AG09309 (cell line): ENCODE measurements around the gene MAMDC4.

Source experiments
- DNase-seq: peaks from one replicate; pipeline ENCODE4 v3.0.0-alpha.2; 2010; ENCODE audit warnings: low read depth
- H3K4me3 ChIP-seq: 2 replicates; pipeline ENCODE4 v1.5.1; 2011; ENCODE audit warnings: mild to moderate bottlenecking, low read depth, low read length, moderate library complexity; ENCODE audit not compliant: control insufficient read depth
- TF ChIP-seq, protein P1 (sequence below): IDR thresholded peaks from 2 replicates; pipeline ENCODE4 v1.5.1; 2011; ENCODE audit warnings: mild to moderate bottlenecking, low read depth, low read length, inconsistent platforms; ENCODE audit not compliant: insufficient read depth, control insufficient read depth; ENCODE audit errors: missing control alignments

Gene MAMDC4

DNA sequence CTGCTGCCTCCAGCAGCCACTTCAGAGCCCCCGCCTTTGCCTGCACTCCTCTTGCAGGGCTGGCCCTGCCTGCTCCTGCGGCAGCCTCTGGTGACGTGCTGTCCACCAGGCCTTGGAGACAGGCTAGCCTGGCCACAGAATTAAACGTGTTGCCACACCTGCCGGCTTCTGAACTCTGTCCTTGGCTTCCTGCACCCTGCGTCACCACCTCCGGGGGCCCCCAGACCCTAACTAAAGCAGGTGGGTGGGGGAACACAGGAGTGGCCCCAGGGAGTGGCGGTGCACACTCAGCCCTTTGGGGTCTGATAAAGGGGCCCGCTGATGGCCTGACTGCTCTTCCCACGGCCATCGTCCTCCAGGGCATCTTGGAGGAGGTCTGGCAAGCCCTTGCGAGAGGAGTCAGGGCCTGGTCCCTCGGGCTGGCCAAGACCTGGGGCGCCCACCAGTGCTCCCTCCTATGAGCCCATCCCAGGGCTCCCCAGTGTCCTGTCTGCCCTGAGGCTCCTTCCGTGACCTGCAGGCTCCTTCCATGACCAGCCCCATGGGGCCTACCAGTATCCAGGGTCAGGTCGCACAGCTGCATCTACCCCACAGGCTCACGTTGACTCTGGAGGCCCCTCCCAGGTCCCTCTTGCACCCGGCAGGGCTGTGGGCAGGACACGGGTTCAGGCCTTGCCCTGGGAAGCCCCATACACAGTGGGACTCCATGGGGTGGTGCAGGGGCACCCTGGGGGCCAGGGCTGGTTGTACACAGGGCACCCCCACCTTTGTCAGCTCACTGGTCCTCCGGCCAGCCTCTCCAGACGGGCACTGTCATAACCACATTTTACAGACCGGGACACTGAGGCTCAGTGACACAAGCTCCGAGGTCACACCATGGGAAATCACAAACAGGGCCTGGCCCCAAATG is 1.0 kb upstream of the MAMDC4 start:
- no peak overlapping the region; the same call in 1 of the 2 replicates for H3K4me3 ChIP-seq
- TF ChIP-seq, protein P1, sequence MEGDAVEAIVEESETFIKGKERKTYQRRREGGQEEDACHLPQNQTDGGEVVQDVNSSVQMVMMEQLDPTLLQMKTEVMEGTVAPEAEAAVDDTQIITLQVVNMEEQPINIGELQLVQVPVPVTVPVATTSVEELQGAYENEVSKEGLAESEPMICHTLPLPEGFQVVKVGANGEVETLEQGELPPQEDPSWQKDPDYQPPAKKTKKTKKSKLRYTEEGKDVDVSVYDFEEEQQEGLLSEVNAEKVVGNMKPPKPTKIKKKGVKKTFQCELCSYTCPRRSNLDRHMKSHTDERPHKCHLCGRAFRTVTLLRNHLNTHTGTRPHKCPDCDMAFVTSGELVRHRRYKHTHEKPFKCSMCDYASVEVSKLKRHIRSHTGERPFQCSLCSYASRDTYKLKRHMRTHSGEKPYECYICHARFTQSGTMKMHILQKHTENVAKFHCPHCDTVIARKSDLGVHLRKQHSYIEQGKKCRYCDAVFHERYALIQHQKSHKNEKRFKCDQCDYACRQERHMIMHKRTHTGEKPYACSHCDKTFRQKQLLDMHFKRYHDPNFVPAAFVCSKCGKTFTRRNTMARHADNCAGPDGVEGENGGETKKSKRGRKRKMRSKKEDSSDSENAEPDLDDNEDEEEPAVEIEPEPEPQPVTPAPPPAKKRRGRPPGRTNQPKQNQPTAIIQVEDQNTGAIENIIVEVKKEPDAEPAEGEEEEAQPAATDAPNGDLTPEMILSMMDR: no peak
- DNase-seq: no peak

DNA sequence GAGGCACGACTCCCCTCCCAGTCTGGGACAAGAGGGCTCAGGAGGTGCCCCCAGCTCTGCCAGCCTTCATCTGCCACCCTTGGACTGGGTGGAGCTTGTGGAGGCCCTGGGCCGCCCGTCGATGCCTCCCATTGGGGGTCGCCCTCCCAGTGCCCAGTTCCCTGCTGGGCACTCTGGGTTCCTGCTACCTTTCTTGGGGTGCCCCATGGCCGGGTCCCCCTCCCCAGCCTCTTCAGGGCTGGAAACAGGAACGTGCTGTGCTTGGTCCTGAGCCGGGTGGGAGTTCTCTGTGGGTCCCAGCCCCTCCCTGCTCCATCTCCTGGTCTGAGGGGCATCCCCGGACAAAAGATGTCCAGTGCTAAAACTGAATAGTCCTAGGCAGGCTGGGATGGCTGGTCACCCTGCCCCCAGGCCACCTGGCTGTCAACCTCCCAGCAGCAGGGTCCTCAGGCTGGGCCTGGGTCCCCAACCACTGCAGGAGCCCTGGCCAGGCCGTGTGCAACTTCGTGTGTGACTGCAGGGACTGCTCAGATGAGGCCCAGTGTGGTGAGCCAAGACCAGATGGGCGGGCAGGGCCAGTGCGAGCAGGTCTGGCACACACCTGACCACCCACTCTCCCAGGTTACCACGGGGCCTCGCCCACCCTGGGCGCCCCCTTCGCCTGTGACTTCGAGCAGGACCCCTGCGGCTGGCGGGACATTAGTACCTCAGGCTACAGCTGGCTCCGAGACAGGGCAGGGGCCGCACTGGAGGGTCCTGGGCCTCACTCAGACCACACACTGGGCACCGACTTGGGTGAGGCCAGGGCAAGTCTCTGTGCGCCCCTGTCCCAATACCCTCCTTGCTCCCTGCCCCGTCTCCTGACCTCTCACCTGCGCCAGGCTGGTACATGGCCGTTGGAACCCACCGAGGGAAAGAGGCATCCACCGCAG is 784 bp downstream of the MAMDC4 start:
- no peak overlapping the region for H3K4me3 ChIP-seq
- TF ChIP-seq, protein P1: no peak
- DNase-seq: no peak

DNA sequence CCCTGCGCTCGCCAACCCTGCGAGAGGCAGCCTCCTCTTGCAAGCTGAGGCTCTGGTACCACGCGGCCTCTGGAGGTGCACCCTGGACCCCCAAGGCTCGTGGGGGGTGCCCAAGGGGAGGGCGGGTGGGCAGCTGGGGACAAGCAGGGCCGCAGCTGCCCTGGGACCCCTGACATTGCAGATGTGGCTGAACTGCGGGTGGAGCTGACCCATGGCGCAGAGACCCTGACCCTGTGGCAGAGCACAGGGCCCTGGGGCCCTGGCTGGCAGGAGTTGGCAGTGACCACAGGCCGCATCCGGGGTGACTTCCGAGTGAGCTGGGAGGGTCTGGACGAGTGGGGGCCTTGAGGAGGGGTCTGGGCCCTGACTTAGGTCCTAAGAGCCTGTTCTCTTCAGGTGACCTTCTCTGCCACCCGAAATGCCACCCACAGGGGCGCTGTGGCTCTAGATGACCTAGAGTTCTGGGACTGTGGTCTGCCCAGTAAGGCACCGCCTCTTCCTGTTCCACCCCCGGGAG is 1.5 kb downstream of the MAMDC4 start:
- TF ChIP-seq, protein P1: no peak
- DNase-seq: no peak
- H3K4me3 ChIP-seq: no peak overlapping the region

DNA sequence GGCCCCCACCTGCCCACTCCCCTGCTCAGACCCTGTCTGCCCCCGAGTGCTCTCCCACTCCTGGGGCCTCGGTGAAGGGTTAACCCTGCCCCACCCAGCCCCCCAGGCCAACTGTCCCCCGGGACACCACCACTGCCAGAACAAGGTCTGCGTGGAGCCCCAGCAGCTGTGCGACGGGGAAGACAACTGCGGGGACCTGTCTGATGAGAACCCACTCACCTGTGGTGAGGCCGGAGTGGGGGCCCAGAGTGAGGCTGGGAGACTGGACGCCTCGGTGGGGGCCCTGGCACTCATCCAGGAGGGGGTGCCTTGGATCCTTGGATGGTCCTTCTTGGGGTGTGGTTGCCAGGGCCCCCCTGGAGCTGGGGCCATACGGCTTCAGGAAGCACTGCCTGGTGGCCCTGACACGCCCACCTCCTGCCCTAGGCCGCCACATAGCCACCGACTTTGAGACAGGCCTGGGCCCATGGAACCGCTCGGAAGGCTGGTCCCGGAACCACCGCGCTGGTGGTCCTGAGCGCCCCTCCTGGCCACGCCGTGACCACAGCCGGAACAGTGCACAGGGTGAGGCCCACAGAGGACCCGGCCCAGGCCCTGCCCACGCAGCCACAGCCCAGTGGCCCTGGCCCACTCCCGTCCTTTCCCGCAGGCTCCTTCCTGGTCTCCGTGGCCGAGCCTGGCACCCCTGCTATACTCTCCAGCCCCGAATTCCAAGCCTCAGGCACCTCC is 2.1 kb downstream of the MAMDC4 start:
- no peak for DNase-seq
- no peak overlapping the region for H3K4me3 ChIP-seq
- TF ChIP-seq, protein P1: no peak

DNA sequence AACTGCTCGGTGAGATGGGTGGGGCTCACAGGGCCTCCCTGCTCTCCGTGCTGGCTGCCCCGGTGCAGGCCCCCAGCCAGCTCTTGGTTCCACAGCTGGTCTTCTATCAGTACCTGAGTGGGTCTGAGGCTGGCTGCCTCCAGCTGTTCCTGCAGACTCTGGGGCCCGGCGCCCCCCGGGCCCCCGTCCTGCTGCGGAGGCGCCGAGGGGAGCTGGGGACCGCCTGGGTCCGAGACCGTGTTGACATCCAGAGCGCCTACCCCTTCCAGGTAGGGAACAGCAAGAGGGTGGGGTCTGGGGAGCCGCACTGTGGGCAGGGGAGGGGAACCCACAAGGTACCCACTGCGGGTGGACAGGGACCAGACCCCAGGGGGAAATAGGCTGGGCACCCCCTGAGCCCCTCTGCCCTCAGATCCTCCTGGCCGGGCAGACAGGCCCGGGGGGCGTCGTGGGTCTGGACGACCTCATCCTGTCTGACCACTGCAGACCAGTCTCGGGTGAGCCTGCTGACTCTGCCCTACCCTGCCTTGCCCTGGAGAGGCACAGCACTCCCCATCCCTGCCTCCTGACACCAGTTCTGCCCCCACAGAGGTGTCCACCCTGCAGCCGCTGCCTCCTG is 2.8 kb downstream of the MAMDC4 start:
- TF ChIP-seq, protein P1: no peak
- no peak for DNase-seq
- no peak overlapping the region for H3K4me3 ChIP-seq
